HUDEP-2 (cell line): ENCODE data around the gene DOK5.

Experiments
- DNase-seq, 76 experiments: peaks; one replicate each; lab custom pipeline; 2025; ENCODE audit not compliant: unreplicated experiment in 76 of 76; lab: John Stamatoyannopoulos, UW

DOK5 gene

GRCh38 chr20:54555150-54555549, 79.8 kb downstream of the DOK5 start:
- no peak for DNase-seq

DNA sequence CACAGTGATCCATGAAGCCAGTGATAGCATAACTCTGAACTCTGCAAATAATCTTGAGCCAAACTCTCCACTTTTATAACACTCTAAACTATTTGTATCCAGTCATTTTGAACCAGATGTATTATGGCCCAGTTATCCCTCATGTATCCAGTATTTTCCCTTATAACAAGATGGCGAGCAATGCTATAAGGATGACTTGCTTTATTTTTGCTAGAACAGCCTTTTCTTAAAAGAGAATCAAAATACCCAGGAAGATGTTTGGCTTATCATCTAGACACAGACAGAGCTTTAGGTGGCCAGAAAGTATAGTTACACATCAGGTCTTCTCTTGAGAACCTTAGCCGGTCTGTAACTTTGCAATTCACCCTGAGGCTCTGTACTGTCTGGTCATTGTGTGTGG, 81.0 kb downstream of the DOK5 start:
- no peak for DNase-seq

GRCh38 chr20:54557806-54558590, 82.6 kb downstream of the DOK5 start:
- no peak for DNase-seq

- no peak for DNase-seq
Observed at GRCh38 chr20:54559890-54560289, 84.5 kb downstream of the DOK5 start.

GRCh38 chr20:54560357-54560756, 85.0 kb downstream of the DOK5 start:
- DNase-seq: no peak

- DNase-seq: no peak
Observed at GRCh38 chr20:54565255-54565654, 89.9 kb downstream of the DOK5 start.

DNA sequence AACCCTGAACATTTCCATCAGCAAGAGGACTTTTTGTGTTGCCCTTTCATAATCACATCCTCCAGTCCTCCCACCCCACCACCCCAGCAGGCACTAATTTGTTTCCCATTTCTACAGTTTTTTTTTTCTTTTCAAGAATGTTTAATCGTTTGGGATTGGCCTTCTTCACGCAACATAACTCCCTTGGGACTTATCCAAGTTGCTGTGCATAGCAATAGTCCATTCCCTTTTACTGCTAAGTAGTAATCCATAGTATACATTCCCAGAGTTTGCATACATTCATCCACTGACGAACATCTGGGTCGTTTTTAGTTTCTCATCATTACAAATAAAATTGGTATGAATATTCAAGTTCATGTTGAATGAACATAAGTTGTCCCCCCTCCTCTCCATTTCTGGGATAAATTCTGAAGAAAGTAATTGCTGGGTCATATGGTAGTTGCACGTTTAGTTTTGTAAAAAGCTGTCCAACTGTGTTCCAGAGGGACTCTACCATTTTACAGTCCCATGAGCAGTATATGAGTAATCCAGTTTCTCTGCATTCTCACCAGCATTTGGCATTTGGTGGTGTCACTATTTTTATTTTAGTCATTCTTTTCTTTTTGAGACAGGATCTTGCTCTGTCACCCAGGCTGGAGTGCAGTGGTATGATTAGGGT, 90.8 kb downstream of the DOK5 start:
- no peak for DNase-seq

DNA sequence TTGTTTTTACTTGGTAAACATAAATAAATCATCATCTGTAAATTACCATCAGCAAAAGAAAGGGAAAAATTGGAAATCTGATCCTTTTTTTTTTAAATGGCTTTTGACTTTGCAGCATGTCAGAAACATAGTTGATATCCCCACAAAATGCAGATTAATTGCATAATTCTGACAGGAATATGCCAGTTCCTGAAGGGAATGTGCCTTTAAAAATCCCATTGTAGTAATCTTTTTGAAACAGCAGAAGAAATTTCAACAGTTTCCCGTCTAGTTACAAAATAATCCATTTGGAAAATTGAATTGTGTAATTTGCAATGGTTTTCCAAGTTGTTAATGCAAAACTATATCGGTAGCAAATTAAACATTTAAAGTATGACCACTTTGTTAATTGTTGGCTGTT, 95.2 kb downstream of the DOK5 start:
- no peak for DNase-seq

DNA sequence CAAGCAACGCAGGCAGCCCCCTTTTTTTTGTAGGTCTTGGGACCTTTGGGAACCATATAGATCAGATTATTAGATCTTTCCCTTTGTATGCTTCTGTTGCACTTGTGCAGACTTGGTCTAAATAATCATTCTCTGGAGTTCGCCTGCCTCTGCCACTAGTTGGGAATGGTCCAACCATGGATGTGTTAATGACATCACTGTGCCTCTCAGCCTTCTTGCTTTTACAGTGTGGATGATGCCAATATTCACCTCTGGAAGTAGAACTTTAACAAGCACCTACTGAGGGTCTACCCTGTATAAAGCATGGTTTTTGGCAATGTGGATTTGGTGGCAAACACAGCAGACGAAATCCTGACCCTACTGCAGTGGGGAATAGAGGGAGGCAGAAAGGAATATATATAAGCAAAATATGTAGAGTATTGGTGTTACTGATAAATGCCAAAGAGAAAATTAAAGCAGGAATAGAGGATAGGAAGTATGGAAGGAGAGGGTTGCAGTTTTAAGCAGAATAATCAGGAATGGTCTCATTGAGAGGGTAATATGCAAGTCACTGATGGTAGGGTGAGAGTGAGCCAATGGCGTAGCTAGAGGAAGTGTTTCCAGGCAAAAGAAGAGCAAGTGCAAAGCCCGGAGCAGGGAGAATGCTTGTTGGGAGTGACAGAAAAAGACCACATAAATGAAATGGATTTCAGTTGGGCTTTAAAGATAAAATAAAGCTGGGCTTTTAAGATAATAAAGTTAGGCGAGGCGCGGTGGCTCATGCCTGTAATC, 97.5 kb downstream of the DOK5 start:
- no peak for DNase-seq

DNA sequence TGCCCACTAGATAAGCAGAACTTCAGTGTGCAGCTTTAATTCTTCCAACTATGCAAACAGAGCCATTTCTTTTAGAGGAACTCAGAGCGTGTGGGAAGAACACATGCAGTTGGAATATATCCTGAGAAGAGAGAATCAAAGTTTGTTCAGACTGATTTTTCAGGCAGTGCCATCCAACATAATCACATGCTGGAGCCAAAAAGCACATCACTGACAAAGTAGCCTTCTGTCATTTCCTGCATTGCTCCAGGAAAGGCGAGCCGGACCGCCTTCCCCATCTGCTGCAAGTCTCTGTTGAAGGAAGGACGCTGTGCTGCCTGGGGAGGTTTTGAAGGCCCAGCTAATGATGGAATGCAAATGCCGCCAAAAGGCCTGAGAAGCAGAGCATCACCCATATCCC, 98.4 kb downstream of the DOK5 start:
- no peak for DNase-seq

DNA sequence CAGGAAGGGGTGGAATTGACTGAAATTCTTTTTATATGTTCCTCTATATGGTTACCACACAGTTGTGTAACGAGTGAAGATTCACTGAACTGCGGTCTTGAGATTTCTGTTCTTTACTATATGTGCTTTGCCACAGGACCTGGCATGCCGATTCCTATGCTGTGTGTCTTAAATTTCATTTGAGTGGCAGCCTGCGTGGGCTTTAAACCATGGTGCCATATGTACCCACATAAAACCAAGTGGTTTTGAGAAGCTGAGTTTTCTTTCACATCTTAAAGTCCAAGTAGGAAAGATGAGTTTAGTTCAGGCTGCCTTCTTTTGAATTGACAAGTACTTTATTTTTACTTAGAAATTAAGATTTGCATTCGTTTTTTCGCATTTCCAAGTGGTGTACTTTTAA, 101.1 kb downstream of the DOK5 start:
- DNase-seq: no peak

DNA sequence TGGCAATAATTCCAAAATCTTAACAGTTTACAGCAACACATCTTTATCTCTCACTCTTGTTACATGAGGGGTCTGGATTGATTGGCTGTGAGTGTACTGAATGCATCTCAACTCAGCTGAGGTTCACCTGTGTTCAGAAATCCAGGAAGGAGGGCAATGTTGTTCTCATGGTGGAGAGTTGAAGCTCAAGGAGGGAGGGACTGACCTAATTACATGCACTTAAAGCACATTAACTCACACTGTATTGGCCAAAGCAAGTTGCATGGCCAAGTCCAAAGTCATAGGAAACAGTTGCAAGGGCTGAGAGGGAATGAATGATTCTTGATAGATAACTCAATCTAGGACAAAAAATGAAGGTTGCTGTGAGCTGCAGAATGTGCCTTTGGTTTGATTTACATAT, 102.2 kb downstream of the DOK5 start:
- DNase-seq: no peak

DNA sequence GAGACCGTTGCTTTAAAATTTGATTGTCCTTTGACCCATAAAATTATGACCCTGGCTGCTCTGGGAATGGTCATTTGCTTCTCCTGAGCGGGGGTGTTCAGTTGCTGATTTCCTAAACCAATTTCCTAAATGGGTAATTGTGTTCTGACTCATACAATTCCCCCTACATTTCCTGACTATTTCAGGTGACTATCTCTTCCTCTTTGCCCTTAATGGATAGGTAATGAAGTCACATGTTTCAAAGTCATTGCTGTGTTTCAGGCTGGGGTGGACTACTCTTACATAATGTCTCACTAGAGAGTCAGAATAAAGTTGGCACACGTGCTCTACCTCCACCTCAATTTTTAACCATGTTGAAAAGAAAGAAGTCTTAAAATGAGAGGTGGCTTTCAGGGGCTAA, 109.8 kb downstream of the DOK5 start:
- no peak for DNase-seq

DNA sequence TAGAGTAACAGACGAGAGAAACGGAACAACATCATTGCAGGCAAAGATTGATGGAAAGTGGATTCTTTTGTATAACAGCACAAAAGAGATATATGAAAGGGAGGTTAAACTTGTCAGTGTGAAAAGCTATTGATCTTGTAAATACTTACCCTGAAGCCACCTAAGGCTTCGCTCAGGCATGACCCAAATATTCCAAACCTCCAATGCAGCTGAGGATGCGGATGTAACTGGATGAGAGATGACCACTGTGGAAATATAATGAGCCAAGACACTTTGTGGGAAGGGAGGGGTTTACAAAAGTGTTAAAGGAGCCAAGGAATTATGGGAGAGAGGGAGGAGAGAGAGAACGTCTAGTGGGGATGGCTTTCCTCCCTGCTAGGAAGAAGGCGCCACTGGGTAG, 112.0 kb downstream of the DOK5 start:
- DNase-seq: no peak

- DNase-seq: no peak
Observed at GRCh38 chr20:54589402-54590030, 114.1 kb downstream of the DOK5 start.

- no peak for DNase-seq
Observed at GRCh38 chr20:54590856-54591255, 115.5 kb downstream of the DOK5 start.

GRCh38 chr20:54596651-54597050, 121.3 kb downstream of the DOK5 start:
- DNase-seq: no peak

GRCh38 chr20:54598352-54598751, 123.0 kb downstream of the DOK5 start:
- DNase-seq: no peak

DNA sequence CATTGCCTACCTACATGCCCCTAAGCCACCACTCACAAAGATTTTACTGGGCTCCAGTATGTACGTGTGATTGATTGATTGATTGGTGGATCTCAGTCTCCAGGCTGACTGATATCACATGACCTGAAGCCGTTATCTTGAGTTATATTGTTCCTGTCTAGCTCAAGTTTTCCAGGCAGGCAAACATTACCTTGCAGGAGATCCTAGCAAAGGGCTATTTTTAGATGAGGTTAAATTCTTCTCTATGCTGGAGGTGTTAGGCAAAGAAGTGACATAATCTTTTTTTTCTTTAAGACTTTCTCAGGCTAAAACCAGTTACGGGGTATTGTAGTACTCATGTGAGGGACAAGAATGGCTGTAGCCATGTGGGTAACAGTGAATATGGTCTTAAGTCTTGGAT, 125.2 kb downstream of the DOK5 start:
- no peak for DNase-seq

DNA sequence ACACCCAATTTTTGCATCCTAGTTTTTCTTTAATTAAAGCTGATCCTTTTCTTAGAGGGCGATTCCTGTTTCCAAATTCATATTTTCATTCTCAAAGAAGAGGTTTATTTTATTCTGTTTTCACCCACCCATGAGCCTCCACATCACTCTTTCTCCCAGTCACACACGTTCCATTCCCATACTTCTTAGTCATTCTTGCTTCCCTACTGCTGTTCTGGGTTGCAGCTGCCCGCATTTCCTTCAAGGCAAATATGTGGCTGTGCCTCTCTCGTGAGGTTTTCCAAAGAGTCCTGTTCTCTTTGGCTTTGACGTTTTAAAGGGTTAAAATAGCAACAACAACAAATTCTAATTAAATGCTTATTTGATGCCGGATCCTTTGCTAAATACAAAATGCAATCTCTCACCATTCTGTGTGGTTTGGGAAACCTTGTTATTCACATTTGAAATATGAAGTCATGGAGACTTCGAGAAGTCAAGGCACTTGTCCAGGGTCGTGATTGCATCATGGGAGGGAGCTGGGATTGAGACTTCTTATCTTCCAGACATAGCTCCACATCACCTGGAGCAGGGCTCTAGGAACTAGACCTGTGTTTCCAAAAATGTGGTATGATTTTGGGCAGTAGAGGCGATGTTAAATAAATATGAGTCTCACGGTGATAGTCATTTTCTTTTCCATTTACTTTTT, 126.6 kb downstream of the DOK5 start:
- no peak for DNase-seq

GRCh38 chr20:54605319-54605718, 129.9 kb downstream of the DOK5 start:
- no peak for DNase-seq
